Measurements from ENCODE around the gene VEZF1.

Gene VEZF1

DNA sequence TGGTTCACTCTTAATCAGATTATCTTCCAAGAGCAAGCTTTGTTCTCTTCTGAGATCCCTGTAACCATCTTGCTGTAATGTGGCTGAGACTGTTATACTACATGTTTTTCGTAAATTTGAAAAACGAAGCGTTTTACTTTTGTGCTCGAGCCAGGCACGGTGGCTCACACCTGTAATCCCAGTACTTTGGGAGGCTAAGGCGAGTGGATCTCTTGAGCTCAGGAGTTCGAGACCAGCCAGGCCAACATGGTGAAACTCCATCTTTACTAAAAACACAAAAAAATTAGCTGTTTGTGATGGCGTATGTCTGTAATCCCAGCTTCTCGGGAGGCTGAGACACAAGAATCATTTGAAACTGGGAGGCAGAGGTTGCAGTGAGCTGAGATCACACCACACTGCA, 40.7 kb downstream of the VEZF1 start:
- DNase-seq = no peak

DNA sequence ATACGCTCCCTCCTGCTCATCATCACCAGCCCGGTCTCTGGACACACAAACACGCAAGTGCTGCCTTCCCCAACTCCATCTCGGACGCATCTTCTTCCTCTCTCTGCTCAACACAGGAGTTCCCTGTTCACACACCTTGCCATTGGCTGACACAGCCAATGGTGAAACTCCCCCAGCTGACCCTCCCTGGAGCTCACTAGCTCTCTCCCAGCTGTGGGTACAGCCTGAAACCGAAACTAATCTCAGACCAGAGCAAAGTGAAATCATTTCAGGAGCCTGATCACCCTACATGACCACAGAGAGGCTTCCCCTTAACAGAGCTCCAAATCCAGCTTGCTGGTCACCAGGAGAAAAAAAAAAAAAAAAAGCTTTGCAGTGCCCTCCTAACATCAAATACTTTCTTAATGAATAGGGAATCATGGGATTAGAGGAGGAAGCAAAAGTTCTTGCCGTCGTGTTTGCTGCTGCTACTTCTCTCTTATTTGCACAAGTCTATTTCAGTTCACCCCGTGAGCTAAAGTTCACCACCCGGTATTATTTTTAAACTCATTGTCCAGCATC, 41.2 kb downstream of the VEZF1 start:
- no peak for DNase-seq

DNA sequence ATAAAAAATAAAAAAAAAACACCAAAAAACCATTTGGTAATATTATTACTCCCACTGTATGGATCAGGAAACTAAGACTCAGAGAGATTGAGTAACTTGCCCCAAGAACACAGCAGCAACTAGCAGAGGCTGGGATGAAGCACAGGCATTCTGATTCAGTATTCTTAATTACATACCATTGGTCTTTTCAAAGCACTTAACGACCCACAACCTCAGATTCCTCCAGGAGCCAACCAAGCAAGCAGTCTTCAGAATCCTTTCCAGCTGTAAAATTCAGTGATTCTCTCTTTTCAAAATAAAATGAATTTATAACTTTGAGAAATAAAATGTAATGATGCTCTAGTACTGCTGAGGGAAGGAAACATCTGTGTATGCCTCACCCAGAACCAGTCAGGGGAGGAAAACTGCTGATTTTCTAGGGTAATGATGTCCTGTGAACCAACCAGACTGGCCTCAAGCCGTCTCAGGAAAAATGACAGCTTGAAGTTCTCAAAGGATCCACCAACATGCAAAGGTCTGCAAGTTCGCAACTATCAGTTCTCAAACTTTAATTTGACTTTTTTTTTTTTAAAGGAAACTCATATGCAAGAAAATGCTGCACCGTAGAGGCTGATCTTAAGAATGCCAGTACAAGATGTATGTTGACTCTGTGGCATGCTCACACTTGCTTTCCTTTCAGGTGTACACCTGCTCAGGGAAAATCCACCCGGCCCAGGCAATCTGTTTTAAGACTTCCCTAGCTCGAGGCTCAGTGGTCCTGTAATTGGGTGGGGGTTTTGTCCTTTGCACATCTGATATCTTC, 41.9 kb downstream of the VEZF1 start:
- DNase-seq = no peak

DNA sequence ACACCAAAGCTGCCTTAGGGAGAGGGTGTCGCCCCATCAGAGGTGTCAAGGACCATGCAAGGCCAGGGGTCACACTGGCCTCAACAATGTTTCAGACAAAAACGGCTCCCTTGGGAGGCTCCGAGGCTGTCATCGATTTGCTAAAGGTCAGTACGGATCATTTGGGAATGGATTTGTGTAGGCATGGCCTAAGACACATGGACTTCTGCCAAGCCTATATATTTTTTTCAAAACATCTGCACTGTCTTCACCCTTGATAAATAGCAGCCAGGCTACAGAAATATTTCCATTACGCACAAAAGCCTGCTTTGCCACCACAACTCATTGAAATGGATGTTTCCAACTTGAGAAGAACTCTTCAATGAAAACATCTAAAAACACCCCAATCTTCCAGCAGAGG, 43.1 kb downstream of the VEZF1 start:
- no peak for DNase-seq

DNA sequence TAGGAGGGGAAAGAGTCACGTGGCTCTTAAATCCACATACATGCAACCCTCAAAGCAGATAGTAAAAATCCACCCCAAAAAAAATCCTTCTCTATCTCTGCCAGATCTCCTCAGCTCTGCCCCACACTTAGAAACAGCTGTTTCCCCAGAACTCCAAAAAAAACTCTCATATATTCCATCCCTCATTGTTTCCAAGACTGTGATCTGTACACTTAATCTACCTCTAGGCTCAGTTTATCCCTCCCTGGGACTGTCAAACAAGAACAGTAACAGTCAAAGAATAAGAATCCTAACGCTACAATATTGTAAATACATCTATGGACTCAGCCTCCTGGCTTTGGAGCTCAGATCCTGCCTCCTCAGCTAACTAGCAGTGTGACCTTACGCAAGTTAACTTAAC, 44.4 kb downstream of the VEZF1 start:
- no peak for DNase-seq

DNA sequence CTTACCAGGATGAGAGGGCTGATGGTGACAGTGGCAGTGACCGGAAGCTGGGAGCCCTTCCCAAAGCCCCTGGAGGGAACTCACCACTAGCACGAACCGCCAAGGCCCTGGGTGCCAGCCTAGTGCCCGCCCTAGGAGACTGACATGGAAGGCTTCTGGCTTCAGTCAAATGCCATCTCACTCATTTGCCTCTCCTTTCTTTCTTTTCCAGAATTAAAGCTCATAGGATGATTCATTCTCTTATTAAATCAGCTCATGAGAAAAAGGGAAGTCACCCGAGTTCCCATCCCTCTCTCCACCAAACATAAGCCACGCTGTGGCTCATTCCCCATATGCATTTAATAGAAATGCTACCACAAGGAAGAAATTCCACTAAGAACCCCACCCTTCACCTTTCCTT, 44.9 kb downstream of the VEZF1 start:
- DNase-seq = no peak

DNA sequence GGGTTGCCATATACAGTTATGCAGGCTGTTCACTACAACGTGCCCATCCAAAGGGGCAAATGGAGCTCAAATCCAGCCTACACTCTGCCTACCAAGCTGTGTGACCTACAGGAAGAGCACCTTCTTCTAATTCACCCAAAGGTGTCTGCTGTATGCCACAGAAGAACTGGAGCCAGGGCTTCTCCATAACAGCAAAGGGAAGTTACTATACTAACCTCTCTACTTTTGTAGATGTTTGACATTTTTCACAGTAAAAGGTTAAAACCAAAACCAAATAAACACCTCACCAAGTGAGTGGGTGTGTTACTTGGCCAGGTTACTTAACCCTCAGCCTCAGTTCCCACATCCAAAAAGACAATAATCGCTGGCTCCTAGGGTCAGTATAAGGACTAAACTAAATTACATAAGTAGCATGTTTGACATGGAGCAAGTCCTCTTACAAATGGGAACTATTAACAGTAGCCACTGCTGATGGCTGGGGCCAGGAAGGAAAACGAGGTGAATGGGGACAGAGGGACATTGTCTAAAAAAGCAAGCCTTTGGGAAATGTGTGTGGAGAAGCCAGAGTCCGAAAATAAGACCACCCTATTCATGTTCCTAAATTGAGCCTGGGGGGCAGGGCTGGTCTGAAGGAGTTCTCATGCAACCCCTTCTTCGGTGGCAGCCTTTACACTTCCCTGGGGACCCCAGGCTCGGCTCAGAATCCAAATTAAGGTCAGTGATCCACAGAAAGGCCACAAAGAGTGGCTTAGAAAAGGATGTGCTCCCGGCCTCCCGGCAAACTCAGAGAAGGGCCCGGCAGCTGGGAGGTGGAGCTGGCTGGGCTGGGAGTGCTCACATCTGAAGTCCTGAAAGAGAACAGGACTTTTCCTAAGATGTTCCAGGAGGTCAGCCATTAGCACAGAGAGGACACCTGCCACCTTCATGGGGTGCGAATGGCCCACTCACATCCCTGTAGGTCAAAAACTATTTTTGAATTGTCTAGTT, 46.4 kb downstream of the VEZF1 start:
- DNase-seq = no peak

DNA sequence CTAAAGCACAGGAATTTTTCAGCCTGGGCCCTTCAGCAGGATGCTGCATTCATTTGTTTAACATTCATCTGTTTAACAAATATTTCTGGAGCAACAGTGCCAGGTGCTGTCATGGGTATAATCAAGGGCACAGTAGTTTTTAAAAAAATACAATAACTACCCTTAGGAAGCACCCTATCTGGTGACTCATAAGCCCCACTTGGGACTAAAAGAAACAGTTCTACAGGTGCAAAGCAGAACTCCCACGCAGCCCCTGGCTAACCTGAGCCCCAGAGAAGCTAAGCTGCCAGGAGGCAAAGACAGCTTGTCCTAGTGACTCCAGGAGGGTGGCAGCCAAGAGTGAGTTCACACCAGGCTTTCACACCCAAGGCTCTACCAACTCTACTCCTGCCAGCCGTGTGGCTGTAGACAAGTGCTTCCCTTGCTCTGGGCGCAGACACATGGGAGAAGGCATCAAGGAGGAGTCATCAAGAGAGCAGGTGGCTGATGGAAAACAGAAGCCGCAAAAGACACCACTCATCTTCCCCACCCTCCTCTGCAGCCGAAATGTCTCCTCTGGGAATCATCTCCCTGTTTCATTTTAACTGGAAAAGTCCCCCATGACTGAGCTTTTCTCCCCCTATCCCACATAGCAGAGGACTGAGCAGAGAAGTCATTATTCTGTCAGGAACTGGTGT, 47.3 kb downstream of the VEZF1 start:
- no peak for DNase-seq

DNA sequence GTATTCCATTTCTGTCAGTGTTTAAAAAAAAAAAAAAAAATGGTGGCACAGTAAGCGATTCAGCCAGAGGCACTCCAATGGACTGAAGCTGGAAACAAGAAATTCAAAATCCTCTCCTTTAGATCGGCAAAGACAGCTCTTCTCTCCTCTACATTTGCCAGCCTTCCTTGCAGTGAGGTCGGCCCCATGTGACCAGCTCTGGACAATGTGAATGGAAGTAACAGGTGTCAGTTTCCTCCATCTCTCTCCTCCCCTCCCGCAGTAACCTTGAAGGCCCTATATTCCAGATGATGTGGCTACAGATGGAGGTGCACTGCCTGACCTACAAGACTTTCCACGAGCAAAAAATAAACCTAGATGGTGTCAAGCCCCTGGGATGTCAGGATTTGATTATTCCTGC, 47.8 kb downstream of the VEZF1 start:
- DNase-seq = no peak

DNA sequence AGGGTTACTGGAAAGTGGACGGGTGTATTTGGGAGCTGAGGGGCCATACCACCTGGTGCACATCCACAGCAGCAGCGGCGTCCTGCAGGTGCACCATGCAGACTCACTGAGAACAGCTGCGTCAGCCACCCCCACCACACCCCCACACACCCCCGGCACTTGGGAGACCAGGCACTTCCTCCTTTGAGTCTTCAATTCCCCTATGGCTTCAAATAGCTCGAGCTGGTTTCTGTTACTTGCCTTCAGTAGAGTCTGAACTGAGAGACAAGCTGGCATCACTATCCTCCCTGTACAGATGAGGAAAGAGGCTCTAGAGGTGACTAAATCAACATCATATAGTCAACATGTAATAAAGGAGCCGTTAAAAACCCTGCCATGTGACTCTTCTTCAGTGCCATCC, 48.3 kb downstream of the VEZF1 start:
- peak in 1 of 4 experiments; percentile 9 for DNase-seq

DNA sequence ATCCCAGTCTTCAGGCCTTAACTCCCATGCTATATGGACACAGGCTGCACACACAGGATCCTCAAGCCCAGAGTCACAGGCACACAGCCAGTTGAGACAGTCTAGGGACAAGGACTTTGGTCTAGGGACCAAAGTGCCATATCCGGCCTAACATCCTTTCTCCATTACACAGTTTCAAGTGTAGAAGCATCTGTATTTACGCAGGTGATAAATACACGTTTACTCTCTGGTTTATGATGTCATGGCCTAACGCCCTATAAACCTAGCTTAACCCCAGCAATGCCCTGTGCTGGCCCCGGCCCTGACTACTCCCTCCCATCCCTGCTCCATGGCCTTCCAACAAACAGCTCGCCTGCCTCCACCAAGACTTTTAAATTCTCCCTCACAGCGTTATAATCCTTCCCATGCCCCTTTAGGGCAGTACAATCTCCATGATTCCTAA, 50.0 kb downstream of the VEZF1 start:
- no peak for DNase-seq

DNA sequence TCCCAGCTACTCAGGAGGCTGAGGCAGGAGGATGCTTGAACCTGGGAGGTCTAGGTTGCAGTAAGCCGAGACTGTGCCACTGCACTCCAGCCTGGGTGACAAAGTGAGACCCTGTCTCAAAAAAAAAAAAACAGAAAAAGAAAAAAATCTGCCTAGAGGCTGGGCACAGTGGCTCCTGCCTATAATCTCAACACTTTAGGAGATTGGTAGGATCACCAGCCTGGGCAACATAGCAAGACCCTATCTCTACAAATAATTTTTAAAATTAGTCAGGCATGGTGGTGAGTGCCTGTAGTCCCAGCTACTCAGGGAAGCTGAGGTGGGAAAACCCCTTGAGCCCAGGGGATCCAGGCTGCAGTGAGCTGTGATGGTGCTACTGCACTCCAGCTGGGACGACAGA, 50.6 kb downstream of the VEZF1 start:
- no peak for DNase-seq

DNA sequence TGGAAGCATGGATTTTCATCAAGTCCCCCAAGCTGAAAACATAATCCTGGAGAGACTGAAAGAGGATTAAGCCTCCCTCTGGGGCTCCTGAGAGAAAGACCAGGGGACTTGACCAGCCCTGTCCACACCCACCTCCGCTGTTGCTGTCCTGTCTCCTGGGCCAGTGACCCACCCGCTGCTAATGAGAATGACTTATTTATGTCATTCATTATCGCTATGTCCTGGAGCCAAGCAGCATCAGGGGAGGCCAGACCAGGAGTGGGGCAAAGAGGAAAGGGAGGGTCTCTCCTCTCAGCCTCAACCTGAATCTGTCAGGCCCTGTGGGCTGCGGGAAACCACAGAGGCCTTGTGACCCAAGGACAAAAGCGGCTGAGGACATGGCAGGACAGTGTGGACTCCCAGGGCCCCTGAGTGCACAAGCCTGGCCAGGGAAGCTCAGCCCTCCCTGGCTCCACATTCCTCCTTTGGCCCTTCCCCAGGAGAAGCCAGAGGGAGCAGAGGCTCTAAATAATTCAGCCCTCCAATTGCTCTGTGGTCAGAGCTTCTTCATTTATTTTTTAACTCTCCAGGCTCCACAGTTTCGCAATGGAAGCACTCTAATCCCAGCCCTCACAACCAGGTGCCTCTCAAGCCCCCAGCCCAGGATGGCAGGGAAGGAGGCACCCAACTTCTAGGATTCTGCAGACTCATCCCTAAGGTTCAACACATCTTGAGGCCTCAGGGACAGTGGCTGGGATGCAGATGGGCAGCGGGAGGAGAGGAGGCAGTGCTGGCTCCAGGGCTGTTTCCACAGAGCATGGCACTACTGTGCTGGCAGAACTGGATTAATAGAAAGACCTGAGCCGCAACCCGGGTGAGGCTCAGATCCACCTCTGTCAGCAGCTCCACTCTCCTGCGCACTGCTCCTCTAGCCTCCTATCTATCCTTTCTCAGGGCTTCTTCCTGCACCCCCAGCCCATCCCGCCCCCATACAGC, 51.9 kb downstream of the VEZF1 start:
- no peak for DNase-seq

DNA sequence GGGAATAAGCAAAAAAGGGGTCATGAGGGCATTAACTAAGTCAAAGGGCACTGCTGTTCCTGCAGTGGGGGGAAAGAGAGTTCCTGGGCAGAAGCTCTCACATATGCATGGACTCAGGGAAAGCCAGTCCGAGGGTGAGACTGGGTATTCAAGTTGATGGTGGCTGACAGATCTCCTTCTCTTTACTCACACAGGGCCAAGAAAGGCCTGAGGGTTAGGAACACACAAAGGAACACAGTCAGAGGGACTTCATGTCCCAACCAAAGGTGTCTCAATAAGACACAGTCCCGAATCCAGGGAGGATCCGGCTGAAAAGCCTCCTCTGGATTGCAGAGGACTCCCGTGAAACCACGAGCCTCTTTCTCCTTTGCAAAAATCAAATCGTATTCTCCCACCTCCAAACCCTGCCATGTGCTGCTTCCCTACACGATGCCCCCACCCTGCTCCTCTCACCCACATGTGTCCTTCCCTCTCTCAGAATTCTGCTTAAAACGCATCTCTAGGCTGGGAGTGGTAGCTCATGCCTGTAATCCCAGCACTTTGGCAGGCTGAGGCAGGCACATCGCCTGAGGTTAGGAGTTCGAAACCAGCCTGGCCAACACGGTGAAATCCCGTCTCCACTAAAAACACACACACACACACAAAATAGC, 56.4 kb downstream of the VEZF1 start:
- DNase-seq = no peak

DNA sequence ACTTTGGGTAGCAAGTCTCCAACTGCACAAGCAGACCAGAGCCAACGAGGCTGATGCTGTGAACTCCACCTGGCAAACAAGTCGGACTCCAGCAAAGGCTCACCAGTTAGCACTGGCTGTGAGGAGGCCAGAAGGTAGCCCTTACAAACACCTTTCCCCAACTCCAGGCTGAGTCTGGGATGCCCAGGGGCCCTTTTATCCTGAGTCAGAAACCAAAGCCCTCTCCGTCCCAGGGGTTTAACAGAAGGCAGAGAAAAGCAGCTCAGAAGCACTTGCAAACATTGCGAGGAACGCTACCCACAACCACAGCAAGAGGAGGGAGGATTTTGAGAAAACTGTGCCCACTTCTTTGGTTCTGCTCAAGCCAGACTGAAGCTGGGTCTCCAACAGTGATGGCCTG, 57.8 kb downstream of the VEZF1 start:
- DNase-seq = no peak

DNA sequence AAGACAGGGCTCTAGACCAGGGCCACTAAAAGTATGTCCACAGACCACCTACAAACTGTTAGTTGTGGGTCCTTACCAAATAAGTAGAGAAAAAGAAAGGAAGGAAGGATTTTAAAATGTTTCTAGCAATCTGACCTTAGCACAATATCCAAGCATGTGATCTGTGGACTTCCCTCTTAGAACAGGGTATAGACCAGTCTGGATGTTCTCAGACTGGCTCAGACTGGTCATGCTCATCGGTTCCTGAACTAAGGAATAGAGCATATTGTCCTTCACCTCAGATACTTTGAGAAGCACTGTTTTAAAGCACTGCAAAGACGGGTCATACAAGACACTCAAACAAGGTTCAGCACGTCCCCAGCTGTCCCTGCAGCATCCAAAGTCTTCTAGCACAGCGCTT, 58.7 kb downstream of the VEZF1 start:
- DNase-seq = no peak

DNA sequence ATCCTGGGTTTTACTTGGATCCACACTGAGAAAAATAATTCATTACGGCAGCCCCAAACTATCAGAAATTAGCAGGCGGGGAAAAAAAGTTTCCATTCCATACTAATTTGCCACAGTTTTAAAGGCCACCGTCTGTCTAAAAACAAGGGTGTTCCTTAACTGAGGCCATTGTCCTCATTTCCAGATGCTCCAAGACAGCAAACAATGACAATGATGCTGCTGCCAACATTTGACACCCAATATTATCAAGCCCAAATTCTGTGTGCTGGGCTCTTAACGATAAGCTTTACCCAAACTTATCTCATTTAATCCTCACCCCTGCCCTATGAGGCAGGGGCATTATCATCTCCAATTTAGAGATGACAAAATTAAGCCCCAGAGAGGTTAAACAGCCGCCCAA, 59.1 kb downstream of the VEZF1 start:
- no peak for DNase-seq

DNA sequence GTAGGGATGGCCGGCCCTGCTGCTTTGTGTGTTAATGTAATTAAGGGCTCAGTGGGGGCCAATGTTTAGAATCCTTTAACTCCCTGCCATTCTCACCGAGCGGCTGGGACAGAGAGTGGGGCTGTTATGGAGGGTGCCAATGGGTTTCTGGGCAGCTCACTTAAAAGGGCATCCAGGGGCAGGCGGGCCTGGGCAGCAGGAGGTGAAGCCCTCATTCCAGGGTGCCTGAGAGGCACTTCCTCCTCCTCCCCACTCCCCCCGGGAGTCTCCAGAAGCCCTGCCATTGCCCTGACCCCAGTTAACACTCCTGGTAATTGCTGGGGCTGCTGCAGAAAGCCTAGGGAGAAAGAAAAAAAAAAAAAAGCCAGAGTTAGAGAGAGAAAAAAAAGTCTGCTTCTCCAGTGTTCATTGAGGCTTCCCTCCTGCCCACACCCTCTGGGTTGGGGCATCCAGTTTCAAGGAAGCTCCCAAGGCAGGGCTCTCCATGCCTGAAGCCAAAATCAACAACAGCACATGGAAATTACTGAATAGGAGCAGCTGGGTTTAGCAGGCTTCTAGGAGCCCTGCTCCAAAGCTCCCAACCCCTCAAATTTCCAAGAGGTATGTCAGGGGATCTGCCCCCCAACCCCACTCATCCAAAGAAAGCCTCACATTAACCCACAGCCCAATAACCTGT, 60.9 kb downstream of the VEZF1 start:
- no peak for DNase-seq

DNA sequence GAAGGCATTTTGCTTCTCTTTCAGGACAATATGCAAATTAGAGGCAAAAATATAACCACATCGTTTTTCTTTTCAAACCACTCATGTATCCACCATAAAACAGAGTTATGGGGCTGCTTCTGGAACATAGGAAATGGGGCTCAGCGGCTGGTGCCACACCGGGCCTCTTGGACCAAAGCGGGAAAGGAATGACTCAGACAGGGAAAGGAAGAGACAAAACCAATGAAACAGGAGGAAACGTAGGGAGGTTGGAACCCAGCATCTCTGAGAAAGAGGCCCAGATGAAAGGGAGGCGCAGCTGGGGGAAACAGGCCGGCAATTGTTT, 61.4 kb downstream of the VEZF1 start:
- DNase-seq = no peak

DNA sequence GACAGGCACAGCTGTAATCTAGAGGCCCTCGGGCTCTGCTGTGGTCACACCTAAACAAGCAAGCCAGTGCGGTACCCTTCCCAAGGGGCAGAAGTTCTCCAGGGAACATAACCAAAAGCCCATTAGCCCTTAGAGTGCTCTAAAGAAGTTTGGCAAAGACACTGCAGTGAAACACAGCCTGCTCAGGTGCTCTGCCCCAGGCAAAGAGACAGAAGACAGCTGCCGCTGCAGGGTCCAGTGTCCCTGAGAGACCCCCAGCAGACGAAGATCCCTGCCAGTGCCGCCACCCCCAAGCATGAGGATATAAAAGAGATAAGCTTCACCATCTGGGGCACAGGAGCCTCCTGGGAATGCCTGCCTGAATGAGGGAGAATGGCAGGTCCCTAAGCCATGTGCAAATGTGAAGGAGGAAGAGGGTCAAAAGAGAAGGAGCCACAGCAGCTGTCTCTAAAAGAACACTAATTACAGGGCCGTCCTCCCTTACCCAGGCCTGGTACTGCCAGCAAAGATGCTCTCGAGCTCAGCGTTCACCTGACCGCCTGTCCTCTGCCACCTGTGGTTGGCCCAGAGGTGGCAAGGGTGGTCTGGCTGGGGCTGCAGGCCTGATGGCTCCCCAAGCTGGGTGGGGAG, 62.6 kb downstream of the VEZF1 start:
- no peak for DNase-seq
